K562 (cell line): ENCODE data around the gene URAD. TPM values are rescaled to one million over a fixed set of nuclear protein-coding genes. Genes with fewer than 3 reads are reported as not detected.

Experiments used
- ATAC-seq: fragments of 200-7000 bp; cut with Tn5 transposase; 3 replicates; pipeline ENCODE4 v1.9.1; 2020; ENCODE audit warnings: moderate library complexity
- BruUV-seq: library from RNA; stranded (reverse); fragments of 400-500 nt; replicated peaks from 2 replicates; lab custom pipeline; 2021; lab: Mats Ljungman, UMichigan
- CTCF ChIA-PET: fragments of 300-600 bp; formaldehyde crosslinking; extraction: SDS; loops from one replicate; lab custom pipeline; 2021; ENCODE audit warnings: low intra/inter-chr PET ratio; lab: Yijun Ruan, JAX
- POLR2A ChIA-PET: fragments of 300-600, 350-650 bp; sonication (Branson Sonifier 250); formaldehyde crosslinking; extraction: SDS; loops from one replicate; lab custom pipeline; 2021; ENCODE audit warnings: antibody characterized with exemption, inconsistent platforms; lab: Yijun Ruan, JAX
- DNase-seq, 4 experiments: peaks; one replicate each; pipeline versions ENCODE4 v3.0.0 to v3.0.0-alpha.2; 2011 to 2018; ENCODE audit warnings: low spot score in 3 of 4, mixed read lengths in 3 of 4; ENCODE audit errors: extremely low read depth in 1 of 4
- FAIRE-seq: peaks from 2 replicates; lab custom pipeline; 2011; peaks lifted over from hg19 to GRCh38; lab: Jason Lieb, UNC
- H2AFZ ChIP-seq: 2 replicates; pipeline ENCODE4 v1.6.0; 2011; ENCODE audit warnings: low read depth, low read length, control low read depth, inconsistent platforms
- H3K27ac ChIP-seq: fragments of 200-600 bp; 3 replicates; pipeline ENCODE4 v1.8.0; 2011; ENCODE audit warnings: low read depth, mild to moderate bottlenecking, control low read depth, inconsistent platforms, low read length, moderate library complexity, mixed read lengths; ENCODE audit errors: extremely low read depth
- H3K27me3 ChIP-seq, 2 experiments: fragments of 300-600 bp in 1 of 2; 2 replicates in 1 of 2; 3 replicates in 1 of 2; pipeline versions ENCODE4 v1.6.0 to v1.8.0; 2011; ENCODE audit warnings: inconsistent platforms in 2 of 2, low read length in 2 of 2, mild to moderate bottlenecking in 1 of 2, mixed read lengths in 1 of 2, moderate library complexity in 1 of 2; ENCODE audit not compliant: control insufficient read depth in 2 of 2, insufficient read depth in 2 of 2
- H3K36me3 ChIP-seq: fragments of 300-600 bp; 3 replicates; pipeline ENCODE4 v1.8.0; 2011; ENCODE audit warnings: mild to moderate bottlenecking, low read length, inconsistent platforms; ENCODE audit not compliant: control insufficient read depth, insufficient read depth
- H3K4me1 ChIP-seq, 2 experiments: fragments of 200-600 bp in 1 of 2; replicated peaks in 1 of 2; 2 replicates in 1 of 2; 3 replicates in 1 of 2; pipeline versions ENCODE4 v1.5.1 to v1.8.0; 2011; ENCODE audit warnings: inconsistent platforms in 2 of 2, low read length in 2 of 2, mild to moderate bottlenecking in 1 of 2, mixed read lengths in 1 of 2, moderate library complexity in 1 of 2; ENCODE audit not compliant: control insufficient read depth in 2 of 2, insufficient read depth in 2 of 2
- H3K4me2 ChIP-seq: 2 replicates; pipeline ENCODE4 v1.6.1; 2011; ENCODE audit warnings: low read length, control low read depth, inconsistent platforms, mixed read lengths; ENCODE audit not compliant: insufficient read depth
- H3K4me3 ChIP-seq: fragments of 200-600 bp; sonication (generic), shearing (Covaris generic); 2 replicates; pipeline ENCODE4 v1.5.1; 2016; ENCODE audit warnings: control low read depth, inconsistent platforms
- H3K79me2 ChIP-seq: fragments of 200-600 bp; 3 replicates; pipeline ENCODE4 v1.8.0; 2011; ENCODE audit warnings: low read length, inconsistent platforms; ENCODE audit not compliant: control insufficient read depth, insufficient read depth
- H3K9ac ChIP-seq, 2 experiments: 2 replicates each; pipeline versions ENCODE4 v1.6.0 to v1.6.1; 2011; ENCODE audit warnings: low read depth in 2 of 2, low read length in 2 of 2, control low read depth in 1 of 2, inconsistent platforms in 1 of 2, mild to moderate bottlenecking in 1 of 2, mixed read lengths in 1 of 2; ENCODE audit not compliant: insufficient read depth in 1 of 2
- H3K9me1 ChIP-seq: one replicate; pipeline ENCODE4 v1.6.0; 2011; ENCODE audit warnings: inconsistent platforms, mild to moderate bottlenecking, low read length, moderate library complexity; ENCODE audit not compliant: control insufficient read depth, insufficient read depth
- H3K9me3 ChIP-seq: replicated peaks from 2 replicates; pipeline ENCODE4 v1.5.1; 2011; ENCODE audit warnings: low read depth, low read length, inconsistent platforms; ENCODE audit not compliant: control insufficient read depth, insufficient read depth
- H4K20me1 ChIP-seq: replicated peaks from 2 replicates; pipeline ENCODE4 v1.6.1; 2011; ENCODE audit warnings: low read length, inconsistent platforms, mixed read lengths; ENCODE audit not compliant: control insufficient read depth, insufficient read depth
- NR3C1 ChIP-seq: sonication (generic); formaldehyde crosslinking; IDR thresholded peaks from 2 replicates; pipeline ENCODE4 v1.8.1; 2022; ENCODE audit warnings: missing genetic modification reagents
- PATZ1 ChIP-seq: fragments of 250-450 bp; sonication (Bioruptor Pico); IDR thresholded peaks from 2 replicates; pipeline ENCODE4 v1.5.0; 2020; ENCODE audit warnings: mild to moderate bottlenecking, borderline replicate concordance
- SP1 ChIP-seq: sonication (generic); formaldehyde crosslinking; IDR thresholded peaks from 2 replicates; pipeline ENCODE4 v1.8.1; 2022; ENCODE audit warnings: mild to moderate bottlenecking, missing genetic modification reagents
- TCF15 ChIP-seq: fragments of 250-450 bp; sonication (Bioruptor Pico); IDR thresholded peaks from 2 replicates; pipeline ENCODE4 v1.8.0; 2022; ENCODE audit warnings: moderate library complexity, mild to moderate bottlenecking, inconsistent platforms
- ZBTB8A ChIP-seq: fragments of 450-650 bp; IDR thresholded peaks from 2 replicates; pipeline ENCODE4 v1.6.1; 2018; ENCODE audit warnings: mild to moderate bottlenecking, moderate library complexity; ENCODE audit not compliant: partially characterized antibody
- WGBS: fragments of 100-300 bp; shearing (Covaris generic); methylation state at CpG from one replicate; pipeline ENCODE4 v1.1.6; 2016; ENCODE audit warnings: low coverage, mixed read lengths; ENCODE audit not compliant: insufficient coverage; ENCODE audit errors: missing lambda C conversion rate; 5-methylcytosine and 5-hydroxymethylcytosine counted together
- in situ Hi-C: fragments of 300-500 bp; cut with MboI; formaldehyde crosslinking; loops from 4 replicates; pipeline ENCODE4 v1.15.0; 2018; ENCODE audit warnings: inconsistent platforms, mixed read lengths
- intact Hi-C: fragments of 100-400 bp; cut with micrococcal nuclease; formaldehyde crosslinking; loops from 2 replicates; pipeline ENCODE4 v1.14.2; 2022
- polyA plus RNA-seq, 8 experiments: library from polyadenylated mRNA; depleted of rRNA in 4 of 8; stranded (reverse) in 5 of 8; unstranded in 3 of 8; fragments of >200 nt; fragmentation: Nextera tagmentation in 2 of 8; fragmentation: Illumina TruSeq in 1 of 8; extraction: Ambion mirVana in 2 of 8; extraction: Trizol in 1 of 8; gene quantifications; 2 replicates each; pipeline versions ENCODE4 v1.2.1 to v1.2.3, GENCODE V29; 2011 to 2014; ENCODE audit warnings: inconsistent platforms in 1 of 8, missing spikeins in 1 of 8
- total RNA-seq, 7 experiments: library from RNA; depleted of rRNA in 6 of 7; stranded (reverse); fragments of >200 nt in 6 of 7; fragmentation: Illumina TruSeq in 2 of 7; extraction: Trizol in 2 of 7; gene quantifications; 2 replicates each; pipeline versions ENCODE4 v1.2.1 to v1.2.3, GENCODE V29; 2011 to 2021; ENCODE audit warnings: low replicate concordance in 1 of 7
- TF ChIP-seq, protein P1 (sequence below): sonication (generic); formaldehyde crosslinking; IDR thresholded peaks from 2 replicates; pipeline ENCODE4 v1.9.0; 2022; ENCODE audit warnings: mild to moderate bottlenecking, missing genetic modification reagents
- TF ChIP-seq, protein P2 (sequence below): fragments of 250-450 bp; sonication (Bioruptor Pico); IDR thresholded peaks from 2 replicates; pipeline ENCODE4 v1.5.0; 2020; ENCODE audit warnings: mild to moderate bottlenecking

URAD gene
- total and polyA plus RNA-seq, 9 of the 15 experiments (the other 6 are each of a cell fraction or from before 2014, with no cell fraction given): not detected

GRCh38 chr13:27933580-27934328 is 54.7 kb downstream of the URAD start:
- DNase-seq (no peak), ATAC-seq (no peak), FAIRE-seq (no peak)
- no peaks in the 10 kb centered on the region for H3K9me3 ChIP-seq
- H3K4me3 ChIP-seq: no peak overlapping the region
- in situ Hi-C loops (no loop called here), intact Hi-C loops (no loop called here)
- no peak overlapping the region for H3K4me2 ChIP-seq
- H3K79me2 ChIP-seq: no peaks in the 10 kb centered on the region
- H3K4me1 ChIP-seq: no peaks in the 10 kb centered on the region
- no peaks in the 10 kb centered on the region for H3K36me3 ChIP-seq
- peaks cover 0 to 7% of the 10 kb centered on the region in 2 experiments; a peak in 2 of 5 replicates for H3K27me3 ChIP-seq
- H4K20me1 ChIP-seq: no peaks in the 10 kb centered on the region
- no peak overlapping the region for H3K27ac ChIP-seq
- no TSS peak for BruUV-seq
- POLR2A ChIA-PET: no interaction called here
- H3K9ac ChIP-seq: no peak overlapping the region
- H2AFZ ChIP-seq: no peak overlapping the region
- CTCF ChIA-PET: no interaction called here
- H3K9me1 ChIP-seq: no peaks in the 10 kb centered on the region
- WGBS: 0% methylated on average over 2 of the region's 2 CpGs
- no peak for TF ChIP-seq NR3C1
- no peak for TF ChIP-seq TCF15 (CRISPR knock-in tag)

- H3K79me2 ChIP-seq: no peaks in the 10 kb centered on the region
- no peak overlapping the region for H2AFZ ChIP-seq
- no peaks in the 10 kb centered on the region for H3K9me1 ChIP-seq
- no peak overlapping the region for H3K4me3 ChIP-seq
- no peaks in the 10 kb centered on the region for H3K36me3 ChIP-seq
- no peak overlapping the region for H3K9ac ChIP-seq
- H4K20me1 ChIP-seq: no peaks in the 10 kb centered on the region
- FAIRE-seq (no peak), ATAC-seq (no peak), DNase-seq (no peak)
- H3K27ac ChIP-seq: no peak overlapping the region
- no peak overlapping the region for H3K4me2 ChIP-seq
- H3K4me1 ChIP-seq: no peaks in the 10 kb centered on the region
- CTCF ChIA-PET: no interaction called here
- in situ Hi-C loops (no loop called here), intact Hi-C loops (no loop called here)
- H3K27me3 ChIP-seq: peaks cover 0 to 14% of the 10 kb centered on the region in 2 experiments; a peak in 2 of 5 replicates
- POLR2A ChIA-PET: no interaction called here
- no peaks in the 10 kb centered on the region for H3K9me3 ChIP-seq
- no CpG with 5 or more reads among the region's 1 CpG for WGBS
- no TSS peak for BruUV-seq
- TF ChIP-seq, protein P1, sequence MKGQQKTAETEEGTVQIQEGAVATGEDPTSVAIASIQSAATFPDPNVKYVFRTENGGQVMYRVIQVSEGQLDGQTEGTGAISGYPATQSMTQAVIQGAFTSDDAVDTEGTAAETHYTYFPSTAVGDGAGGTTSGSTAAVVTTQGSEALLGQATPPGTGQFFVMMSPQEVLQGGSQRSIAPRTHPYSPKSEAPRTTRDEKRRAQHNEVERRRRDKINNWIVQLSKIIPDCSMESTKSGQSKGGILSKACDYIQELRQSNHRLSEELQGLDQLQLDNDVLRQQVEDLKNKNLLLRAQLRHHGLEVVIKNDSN (CRISPR knock-in tag): no peak
- TF ChIP-seq PATZ1 (CRISPR knock-in tag) (no peak), ZBTB8A (no peak), SP1 (CRISPR knock-in tag) (no peak)
- TF ChIP-seq, protein P2, sequence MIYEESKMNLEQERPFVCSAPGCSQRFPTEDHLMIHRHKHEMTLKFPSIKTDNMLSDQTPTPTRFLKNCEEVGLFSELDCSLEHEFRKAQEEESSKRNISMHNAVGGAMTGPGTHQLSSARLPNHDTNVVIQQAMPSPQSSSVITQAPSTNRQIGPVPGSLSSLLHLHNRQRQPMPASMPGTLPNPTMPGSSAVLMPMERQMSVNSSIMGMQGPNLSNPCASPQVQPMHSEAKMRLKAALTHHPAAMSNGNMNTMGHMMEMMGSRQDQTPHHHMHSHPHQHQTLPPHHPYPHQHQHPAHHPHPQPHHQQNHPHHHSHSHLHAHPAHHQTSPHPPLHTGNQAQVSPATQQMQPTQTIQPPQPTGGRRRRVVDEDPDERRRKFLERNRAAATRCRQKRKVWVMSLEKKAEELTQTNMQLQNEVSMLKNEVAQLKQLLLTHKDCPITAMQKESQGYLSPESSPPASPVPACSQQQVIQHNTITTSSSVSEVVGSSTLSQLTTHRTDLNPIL (CRISPR knock-in tag): no peak
These were observed 55.4 kb downstream of the URAD start for GRCh38 chr13:27933118-27933517.
